ENCODE measurements around the gene ACIN1. TPM values are rescaled to one million over a fixed set of nuclear protein-coding genes. Genes with fewer than 3 reads are reported as not detected.

ACIN1 gene
- total and polyA plus RNA-seq, 2 experiments from 2014 or later, result 76.1 to 172 TPM

- H3K4me3 ChIP-seq, result no peak overlapping the region
- no peak overlapping the region for H3K27ac ChIP-seq (ENCODE audit: low read depth)
- H4K20me1 ChIP-seq (replicated peaks; ENCODE audit: insufficient read depth), result no peaks in the 10 kb centered on the region
- H3K36me3 Mint-ChIP-seq (ENCODE audit: low read depth), result peaks cover 48% of the 10 kb centered on the region
- H3K4me3 Mint-ChIP-seq, result no peak overlapping the region
- ATAC-seq (no peak), DNase-seq (ENCODE audit: low spot score) (no peak)
- no peaks in the 10 kb centered on the region for H3K9me2 ChIP-seq (ENCODE audit: insufficient read depth)
- no peaks in the 10 kb centered on the region for H3K27me3 ChIP-seq (ENCODE audit: insufficient read depth)
- TF ChIP-seq JUNB (IDR thresholded peaks at IDR 0.05; ENCODE audit: unreplicated experiment), result no peak
- TF ChIP-seq, protein P1, sequence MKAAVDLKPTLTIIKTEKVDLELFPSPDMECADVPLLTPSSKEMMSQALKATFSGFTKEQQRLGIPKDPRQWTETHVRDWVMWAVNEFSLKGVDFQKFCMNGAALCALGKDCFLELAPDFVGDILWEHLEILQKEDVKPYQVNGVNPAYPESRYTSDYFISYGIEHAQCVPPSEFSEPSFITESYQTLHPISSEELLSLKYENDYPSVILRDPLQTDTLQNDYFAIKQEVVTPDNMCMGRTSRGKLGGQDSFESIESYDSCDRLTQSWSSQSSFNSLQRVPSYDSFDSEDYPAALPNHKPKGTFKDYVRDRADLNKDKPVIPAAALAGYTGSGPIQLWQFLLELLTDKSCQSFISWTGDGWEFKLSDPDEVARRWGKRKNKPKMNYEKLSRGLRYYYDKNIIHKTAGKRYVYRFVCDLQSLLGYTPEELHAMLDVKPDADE (IDR thresholded peaks at IDR 0.05), result no peak
- no peak overlapping the region for H3K4me2 ChIP-seq
- H3K27me3 Mint-ChIP-seq (ENCODE audit: insufficient read depth, low read depth, poor library complexity), result peaks cover 5% of the 10 kb centered on the region
- H2AFZ ChIP-seq, result no peak overlapping the region
- H3K4me1 ChIP-seq (ENCODE audit: insufficient read depth), result peaks cover 22% of the 10 kb centered on the region
- no peaks in the 10 kb centered on the region for H3F3A ChIP-seq (replicated peaks; ENCODE audit: low read depth)
- H3K79me2 ChIP-seq (replicated peaks; ENCODE audit: insufficient read depth), result no peaks in the 10 kb centered on the region
- H3K9me3 Mint-ChIP-seq, result no peaks in the 10 kb centered on the region; the same call in 2 of the 3 replicates
- peaks cover 28% of the 10 kb centered on the region for H3K4me1 Mint-ChIP-seq
- H3K27ac Mint-ChIP-seq, result no peak overlapping the region
- H3K36me3 ChIP-seq (ENCODE audit: insufficient read depth), result peaks cover 9% of the 10 kb centered on the region
Measured at GRCh38 chr14:23127861-23128260, 32.9 kb upstream of the ACIN1 start.

- Histone ChIP-seq H3K4me1 (ENCODE audit: insufficient read depth) (peaks cover 22% of the 10 kb centered on the region), H3K27me3 (ENCODE audit: insufficient read depth) (no peaks in the 10 kb centered on the region), H3K9me2 (ENCODE audit: insufficient read depth) (no peaks in the 10 kb centered on the region), H4K20me1 (replicated peaks; ENCODE audit: insufficient read depth) (no peaks in the 10 kb centered on the region), H3K27ac (ENCODE audit: low read depth) (no peak overlapping the region), H2AFZ (no peak overlapping the region), H3K79me2 (replicated peaks; ENCODE audit: insufficient read depth) (no peaks in the 10 kb centered on the region), H3K4me2 (no peak overlapping the region), H3F3A (replicated peaks; ENCODE audit: low read depth) (no peaks in the 10 kb centered on the region), H3K36me3 (ENCODE audit: insufficient read depth) (peaks cover 9% of the 10 kb centered on the region), H3K4me3 (no peak overlapping the region)
- Mint-ChIP-seq H3K36me3 (ENCODE audit: low read depth) (peaks cover 42% of the 10 kb centered on the region), H3K27ac (no peak overlapping the region), H3K4me1 (peaks cover 35% of the 10 kb centered on the region), H3K27me3 (ENCODE audit: insufficient read depth, low read depth, poor library complexity) (peaks cover 9% of the 10 kb centered on the region), H3K9me3 (no peaks in the 10 kb centered on the region; the same call in 2 of the 3 replicates), H3K4me3 (no peak overlapping the region)
- DNase-seq (ENCODE audit: low spot score) (no peak), ATAC-seq (no peak)
- TF ChIP-seq CREB1 (CRISPR knock-in tag; IDR thresholded peaks at IDR 0.05; ENCODE audit: low read depth) (no peak), NANOG (IDR thresholded peaks at IDR 0.05; ENCODE audit: borderline replicate concordance) (no peak), EZH2phosphoT487 (IDR thresholded peaks at IDR 0.05; ENCODE audit: unreplicated experiment) (no peak), ZNF462 (CRISPR knock-in tag; IDR thresholded peaks at IDR 0.05) (no peak)
Measured at GRCh38 chr14:23126548-23127278, 31.8 kb upstream of the ACIN1 start.

Measured in GM23338 (cell line).